GM04503 (cell line): ENCODE data around the gene FAM98A.

Experiments used
- DNase-seq: peaks from one replicate; pipeline ENCODE4 v3.0.0-alpha.2; 2012; ENCODE audit warnings: low read depth

The FAM98A gene

DNA sequence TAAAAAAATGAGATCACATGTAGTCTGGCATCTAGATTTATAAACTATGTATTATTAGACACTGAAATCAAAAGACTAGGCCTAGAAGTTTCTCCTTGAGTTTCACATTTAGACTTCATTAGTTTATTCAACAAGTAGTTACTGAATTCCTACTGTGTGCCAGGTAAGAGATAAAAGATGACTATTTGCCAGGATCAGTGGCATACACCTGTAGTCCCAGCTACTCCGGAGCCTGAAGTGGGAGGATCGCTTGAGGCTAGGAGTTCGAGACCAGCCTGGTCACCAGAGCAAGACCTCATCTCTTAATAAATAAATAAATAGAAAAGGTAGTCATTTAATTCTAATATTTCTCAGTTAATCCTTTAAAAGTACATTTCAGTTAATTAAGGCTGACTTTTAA lies 2.1 kb downstream of the FAM98A start:
- no peak for DNase-seq

DNA sequence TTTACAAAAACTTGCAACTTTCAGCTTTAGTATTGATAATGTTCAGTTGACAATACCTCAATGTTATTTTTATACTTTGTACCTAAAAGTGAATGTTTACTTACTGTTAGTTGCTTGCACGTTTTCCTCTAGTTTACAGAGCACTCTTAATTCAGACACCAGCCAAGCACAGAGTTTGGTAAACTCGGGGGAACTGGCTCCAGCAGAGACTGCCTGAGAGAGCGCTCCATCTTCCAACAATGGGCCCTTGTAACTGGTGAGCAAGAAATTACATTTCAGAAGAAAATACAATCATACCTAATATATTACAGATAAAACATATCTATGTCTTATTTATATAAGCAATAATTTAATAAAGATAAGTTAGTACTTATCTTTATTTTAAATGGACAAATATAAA lies 3.7 kb downstream of the FAM98A start:
- DNase-seq, result no peak

DNA sequence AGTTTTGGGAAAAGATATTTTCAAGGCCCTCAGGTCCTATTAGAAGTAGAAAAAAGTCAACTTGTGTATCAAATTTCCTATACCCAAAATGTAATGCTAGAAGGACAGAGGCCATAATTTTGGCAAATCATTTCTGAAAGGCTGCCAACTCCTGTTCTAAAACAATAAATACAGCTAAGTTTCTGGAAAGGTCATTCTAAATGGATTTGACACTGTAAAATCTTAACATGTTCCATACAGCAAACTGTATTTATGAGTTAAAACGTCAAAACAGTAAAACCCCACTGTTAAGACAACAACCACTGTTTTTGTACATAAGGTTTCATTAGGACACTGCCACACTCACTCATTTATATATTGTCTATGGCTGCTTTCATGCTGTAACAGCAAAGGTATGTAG lies 9.7 kb downstream of the FAM98A start:
- DNase-seq, result no peak

DNA sequence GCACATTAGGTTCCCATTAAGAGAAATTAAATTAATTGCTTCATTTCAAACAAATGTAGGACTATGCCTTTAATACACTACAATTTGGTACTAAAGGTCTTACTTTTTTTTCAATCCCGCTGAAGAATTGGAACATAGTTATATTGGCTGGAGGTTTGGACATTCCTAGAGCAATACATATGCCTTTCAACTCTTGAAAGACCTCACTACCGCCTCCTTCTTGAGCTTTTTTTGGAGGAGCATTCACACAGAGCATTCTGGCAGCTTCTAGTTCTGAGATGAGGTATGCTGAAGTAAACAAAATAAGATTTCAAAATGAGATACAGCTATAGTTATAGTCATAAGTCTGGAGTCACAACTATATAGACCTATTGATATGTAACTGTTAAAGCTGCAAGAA lies 10.9 kb downstream of the FAM98A start:
- DNase-seq, result no peak

DNA sequence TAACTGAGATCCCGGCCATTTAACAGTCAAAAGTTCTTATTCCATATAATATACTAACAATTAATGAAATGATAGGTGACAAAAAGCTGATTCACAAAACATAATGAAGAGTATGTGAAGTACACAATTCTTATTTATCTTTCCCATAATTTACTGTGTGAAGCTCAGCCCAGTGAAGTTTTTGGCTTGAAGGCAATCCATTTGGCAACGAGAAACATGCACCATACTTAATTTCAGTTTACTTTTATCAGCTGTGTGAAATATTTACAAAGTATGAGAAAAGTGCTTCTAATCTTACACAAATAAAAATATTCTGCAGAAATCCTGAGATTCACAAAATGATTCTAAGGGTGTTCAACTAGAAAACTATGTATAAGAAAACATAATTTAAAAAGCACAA lies 12.3 kb downstream of the FAM98A start:
- DNase-seq, result no peak

DNA sequence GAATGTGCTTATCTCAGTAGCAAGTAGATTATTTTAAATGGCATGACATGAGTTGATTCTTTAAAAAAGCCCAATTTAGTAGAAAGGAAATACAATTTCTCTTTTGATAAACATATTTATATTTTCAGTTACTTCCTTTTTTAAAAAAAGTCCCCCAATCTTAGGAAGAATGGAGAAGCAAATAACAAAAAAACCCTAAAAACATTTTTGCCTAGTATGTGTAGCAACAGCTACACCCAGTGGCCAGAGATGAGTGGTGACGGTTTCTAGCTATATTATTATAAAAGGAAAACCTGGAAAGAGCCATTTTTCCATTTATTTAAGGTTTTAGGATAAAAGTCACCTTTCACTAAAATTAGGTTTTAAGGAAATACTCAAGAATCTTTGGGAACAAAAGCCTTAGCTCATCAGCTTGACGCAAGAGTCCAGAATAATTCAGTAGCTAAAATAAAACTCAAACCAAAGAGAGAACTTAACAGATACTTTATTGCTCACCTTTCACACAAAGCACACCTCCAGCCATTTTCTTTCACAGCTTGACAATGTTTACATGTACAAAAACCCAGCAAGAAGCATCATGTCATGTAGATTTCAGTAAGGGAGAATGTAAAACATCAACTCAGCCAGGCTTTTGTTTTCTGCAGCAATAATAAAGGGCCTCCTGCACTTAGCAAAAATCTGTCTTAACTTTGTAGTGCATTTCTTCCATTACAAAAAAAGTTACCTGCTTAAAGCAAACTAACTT lies 15.7 kb downstream of the FAM98A start:
- peak; percentile 10 for DNase-seq

DNA sequence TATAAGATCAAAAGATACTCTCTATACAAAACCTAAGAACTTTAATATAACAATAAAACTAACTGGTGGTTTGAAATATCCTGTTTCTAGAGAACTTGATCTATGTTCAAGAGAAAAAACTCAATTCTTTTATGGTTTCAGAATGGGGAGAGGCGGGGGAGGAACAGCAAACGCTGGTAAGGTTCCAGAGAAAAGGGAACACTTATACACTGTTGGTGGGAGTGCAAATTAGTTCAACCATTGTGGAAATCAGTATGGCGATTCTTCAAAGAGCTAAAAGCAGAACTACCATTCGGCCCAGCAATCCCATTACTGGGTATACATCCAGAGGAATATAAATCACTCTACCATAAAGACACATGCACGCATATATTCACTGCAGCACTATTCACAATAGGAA lies 17.2 kb downstream of the FAM98A start:
- DNase-seq, result no peak

DNA sequence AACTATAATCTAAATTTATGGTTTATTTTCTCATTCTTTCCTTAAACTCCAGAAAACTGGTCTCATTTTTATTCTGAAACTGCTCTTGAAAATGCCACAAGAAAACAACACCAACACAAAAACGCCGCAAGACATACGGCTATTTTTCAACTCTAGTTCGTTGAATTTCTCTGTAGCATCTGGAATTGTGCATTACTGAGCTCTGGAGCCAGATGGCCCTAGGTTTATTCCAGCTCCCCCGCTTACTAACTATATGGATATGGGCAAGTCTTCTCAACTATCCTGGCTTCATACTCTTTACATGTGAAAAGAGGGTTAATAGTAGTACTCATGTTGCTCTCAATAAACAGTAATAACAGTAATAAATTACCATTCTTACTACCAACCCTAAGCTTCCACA lies 19.9 kb downstream of the FAM98A start:
- no peak for DNase-seq

DNA sequence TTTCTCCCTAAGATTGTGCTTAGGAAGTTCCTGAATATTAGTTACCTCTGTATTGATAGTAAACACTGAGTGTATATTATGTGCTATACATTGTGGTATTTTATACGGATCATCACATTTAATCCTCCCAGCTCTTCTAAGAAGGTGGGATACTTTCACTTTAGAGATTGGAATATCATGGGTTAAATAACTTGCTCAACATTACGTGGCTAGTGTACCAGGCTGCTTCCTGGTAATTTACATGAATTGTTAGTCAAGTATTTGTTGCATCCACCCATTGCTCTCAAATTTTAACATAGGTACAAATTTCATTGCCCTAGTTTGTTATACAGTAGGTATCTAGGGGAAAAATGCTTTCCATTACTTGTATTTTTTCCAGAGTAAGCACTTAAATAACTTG lies 21.4 kb downstream of the FAM98A start:
- no peak for DNase-seq

DNA sequence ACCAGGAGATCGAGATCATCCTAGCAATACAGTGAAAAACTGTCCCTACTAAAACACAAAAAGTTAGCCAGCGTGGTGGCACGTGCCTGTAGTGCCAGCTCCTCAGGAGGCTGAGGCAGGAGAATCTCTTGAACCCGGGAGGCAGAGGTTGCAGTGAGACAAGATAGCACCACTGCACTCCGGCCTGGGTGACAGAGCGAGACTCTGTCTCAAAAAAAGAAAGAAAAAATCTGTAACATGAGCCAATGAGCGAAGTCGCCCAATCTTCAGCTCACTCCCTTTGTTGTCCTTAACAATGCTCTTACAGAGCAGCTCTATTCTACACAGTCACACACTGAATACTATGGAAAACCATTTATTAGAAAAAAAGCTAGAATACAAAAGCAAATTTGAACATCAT lies 22.0 kb downstream of the FAM98A start:
- DNase-seq, result no peak

DNA sequence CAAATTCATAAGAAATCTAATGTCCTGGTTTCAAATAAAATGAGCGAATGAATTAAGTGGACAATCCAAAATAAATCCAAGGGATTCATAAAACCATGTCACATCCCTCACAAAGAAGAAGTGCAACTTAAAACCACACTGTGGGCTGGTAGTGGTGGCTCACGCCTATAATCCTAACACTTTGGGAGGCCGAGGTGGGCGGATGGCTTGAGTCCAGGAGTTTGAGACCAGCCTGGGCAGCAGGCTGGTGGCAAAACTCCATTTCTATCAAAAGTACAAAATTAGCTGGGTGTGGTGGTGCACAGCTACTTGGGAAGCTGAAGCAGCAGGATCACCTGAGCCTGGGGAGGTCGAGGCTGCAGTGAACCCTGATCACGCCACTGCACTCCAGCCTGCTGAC lies 25.4 kb downstream of the FAM98A start:
- DNase-seq, result no peak

DNA sequence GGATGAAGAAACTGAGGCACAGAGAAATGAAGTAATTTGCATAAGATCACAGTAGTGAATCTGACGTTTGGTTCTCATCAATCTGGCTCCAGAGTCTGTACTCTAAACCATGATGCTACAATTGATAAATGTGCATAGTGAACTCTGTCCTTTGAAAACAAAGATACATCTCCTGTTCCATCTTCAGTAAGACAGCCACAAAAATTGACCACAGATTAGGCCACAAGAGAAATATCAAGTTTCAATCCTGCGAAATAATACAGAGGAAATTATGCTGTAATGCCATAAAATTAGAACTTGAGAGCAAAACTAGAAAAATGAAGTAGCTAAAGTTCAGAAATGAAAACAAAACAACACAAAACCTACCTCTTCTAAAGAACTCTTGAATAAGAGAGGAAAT lies 28.4 kb downstream of the FAM98A start:
- no peak for DNase-seq

DNA sequence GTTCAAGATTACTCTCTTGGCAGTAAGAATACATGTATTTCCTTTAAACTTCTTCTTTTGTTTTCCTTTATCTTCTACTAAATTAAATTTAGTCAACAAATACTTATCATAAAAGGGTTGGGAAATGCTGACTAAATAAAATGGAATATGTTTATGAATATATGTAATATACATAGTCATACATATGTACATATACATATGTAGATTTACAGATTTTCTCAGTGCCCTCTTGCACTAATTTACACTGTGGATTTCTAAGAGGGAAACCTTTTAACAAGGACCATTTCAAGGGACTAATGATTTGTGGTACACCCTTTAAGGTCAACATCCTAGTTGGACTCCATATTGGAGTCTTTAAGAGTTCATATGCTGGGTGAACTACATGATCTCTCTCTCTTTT lies 37.2 kb downstream of the FAM98A start:
- no peak for DNase-seq

DNA sequence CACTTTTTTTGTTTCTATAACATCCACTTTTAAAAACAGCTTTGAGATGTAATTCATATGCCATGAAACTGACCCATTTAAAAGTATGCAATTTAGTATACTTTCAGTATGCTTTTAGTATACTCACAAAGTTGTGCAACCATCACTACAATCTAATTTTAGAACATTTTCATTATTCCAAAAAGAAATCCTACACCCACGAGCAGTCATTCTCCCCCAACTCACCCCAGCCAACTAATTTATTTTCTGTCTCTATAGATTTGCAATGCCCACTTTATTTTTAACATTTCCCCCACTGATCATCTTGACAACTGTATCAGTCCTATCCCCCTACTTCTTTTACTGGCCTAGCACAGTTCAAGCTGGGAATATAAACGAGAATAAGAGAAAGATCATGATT lies 39.1 kb downstream of the FAM98A start:
- no peak for DNase-seq

DNA sequence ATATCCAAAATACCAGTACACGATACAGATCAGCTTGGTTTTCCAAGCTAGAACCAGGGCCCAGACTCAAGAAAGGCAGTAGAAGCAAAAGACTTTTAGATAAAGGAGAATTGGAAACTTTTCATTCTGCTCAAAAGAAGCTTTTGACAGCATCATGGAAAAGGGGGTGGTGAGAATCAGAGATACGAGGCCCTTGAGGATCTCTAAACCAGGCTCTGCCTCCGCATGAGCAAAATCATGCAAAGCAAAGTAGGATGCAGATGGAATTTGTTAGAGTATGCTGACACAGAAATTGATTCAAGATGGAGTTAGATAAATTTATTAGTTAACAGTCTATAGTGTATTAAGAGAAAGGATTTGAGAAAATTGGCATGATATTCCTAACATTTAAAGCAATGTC lies 39.8 kb downstream of the FAM98A start:
- no peak for DNase-seq

DNA sequence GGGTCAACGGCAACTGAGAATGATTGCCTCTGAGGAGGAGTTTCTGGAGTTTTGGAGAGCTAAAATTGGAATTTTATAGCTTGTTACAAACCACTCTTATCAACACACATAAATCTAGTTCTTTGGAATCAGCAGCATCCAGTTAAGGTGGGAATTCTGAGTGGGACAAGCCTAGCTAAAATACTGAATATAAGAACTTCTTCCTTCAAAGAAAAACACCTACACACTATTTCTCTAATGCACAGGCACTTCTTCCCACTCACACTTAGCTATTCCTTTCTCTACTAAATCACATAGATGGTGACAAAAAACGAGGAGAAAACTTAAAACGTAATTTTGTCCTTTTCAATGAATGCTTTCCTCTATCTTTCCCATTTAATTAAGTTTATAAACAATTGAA lies 43.4 kb downstream of the FAM98A start:
- DNase-seq, result no peak

DNA sequence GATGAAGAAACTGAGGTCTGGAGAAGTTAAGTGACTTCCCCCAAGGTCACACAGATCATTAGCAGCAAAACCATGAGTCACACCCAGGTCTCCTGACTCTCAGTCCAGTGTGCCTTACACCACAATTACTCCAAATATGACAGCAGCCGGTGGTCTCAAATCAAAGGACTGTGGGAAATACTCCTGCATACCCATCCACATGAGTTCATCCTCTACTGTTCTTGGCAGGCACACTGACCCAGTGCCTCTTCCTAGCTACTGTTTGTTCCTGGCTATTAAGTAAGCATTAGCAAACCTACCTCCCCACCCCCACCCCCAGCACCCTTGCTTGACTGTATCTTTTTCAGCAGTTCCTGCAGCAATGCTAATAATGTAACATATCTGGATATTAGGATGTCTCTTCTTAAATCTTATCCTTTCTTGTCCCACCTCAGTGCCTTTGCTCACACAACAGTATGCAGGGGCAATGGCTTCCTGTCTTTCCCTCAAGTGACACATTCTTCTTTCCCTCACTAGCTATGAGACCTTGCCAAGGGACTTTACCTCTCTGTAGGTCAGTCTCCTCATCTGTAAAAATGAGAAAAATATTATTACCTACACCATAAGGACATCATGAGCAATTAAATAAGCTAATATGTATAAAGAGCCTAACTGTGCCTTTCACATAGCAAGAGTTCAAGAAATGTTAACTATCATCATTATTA lies 46.2 kb downstream of the FAM98A start:
- DNase-seq, result no peak

DNA sequence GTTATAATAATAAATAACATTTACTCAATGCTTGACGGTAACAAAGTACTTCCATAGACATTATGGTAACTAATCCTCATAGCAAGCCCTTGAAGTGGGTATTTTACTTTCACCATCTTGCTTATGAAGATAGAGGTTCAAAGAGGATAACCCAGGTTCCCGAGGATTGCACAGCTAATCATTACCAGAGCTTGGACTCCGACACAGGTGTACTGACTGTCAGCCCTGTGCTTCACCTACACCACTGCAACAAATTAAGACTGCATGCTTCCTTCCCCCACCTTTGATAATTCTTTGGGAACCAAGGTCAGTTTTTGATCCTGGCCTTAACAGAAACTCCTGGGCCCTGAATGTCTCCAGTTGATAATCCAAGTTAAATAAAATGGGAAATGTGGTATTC lies 48.9 kb downstream of the FAM98A start:
- no peak for DNase-seq

DNA sequence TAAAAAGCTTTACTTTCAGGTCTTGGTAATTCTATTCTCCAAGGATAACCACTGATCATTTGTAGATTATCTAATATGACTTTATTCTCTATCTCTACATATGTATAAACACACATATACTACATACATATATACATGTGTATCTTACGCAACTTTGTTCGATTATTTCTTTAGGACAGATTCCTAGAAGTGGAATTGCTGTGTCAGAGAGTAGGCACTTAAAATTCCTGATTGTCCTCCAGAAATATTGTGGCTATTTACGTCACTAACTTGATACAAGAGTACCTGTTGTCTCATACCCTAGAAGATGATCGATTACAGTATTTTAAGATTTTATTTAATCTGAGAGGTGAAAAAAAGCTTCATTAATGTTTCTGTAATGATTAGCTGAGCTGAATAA lies 57.9 kb downstream of the FAM98A start:
- no peak for DNase-seq

DNA sequence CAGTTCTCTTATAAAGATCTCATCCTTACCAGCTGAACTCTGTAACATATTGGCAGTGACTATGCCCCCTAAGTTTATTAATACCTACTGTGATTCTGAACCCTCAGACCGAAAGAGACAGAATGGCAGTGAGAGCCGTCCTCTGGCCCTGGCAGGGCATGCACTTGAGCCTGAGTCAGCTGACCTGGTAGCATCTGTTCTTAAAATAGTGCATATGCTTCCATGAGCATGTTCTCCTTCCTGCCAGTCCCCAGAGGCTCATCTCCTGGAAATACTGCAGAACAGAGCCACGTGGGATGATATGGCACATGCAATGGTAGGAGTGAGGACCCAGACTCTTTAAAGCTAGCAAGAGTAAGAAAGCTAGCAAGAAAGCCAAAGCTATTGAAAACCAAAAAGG lies 63.7 kb downstream of the FAM98A start:
- no peak for DNase-seq
